GM18508 (cell line): Measurements from ENCODE around the gene NR3C2.

ENCODE experiments used
- ATAC-seq: cut with Tn5 transposase; IDR thresholded peaks from one replicate; pipeline ENCODE4 v1.9.1; 2021; ENCODE audit warnings: moderate number of reproducible peaks; ENCODE audit not compliant: insufficient read depth, unreplicated experiment

The NR3C2 gene

DNA sequence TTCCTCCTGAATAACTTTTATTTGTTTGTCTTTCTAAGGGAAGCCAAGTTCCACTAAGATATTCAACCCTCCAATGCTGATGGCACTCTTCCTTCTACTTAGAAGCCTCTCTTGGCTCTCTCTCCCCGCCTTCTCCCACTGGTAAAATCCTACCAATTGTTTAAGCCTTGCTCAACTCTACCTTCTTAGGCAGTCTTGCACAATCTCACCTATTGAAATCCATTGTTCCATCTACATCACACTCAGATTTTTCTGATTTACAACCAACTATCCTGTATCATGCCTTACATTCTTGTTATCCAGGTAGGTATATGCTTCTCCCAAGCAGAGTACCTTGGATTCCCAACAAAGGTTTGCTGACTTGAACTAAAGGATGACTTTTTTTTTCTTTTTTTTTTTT, 69.1 kb downstream of the NR3C2 start:
- ATAC-seq = no peak

DNA sequence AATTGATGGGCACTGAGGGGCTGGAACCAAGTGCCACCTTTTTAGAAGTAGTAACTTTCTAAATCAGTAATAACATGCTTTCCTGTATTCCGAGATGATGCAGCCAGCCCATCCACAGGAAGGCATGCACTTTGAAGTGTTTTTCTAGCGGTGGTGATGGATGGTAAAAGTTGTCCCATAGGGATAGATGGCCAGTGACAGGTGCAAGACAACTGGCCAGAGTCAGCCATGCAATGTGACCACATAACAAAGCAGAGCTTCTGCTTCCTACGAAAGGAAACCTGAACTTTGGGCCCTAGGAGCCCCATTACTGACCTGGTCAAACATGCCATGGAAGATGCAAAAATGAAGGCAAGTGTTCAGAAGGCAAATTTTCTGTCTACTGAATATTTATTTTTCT, 72.3 kb downstream of the NR3C2 start:
- ATAC-seq = no peak

DNA sequence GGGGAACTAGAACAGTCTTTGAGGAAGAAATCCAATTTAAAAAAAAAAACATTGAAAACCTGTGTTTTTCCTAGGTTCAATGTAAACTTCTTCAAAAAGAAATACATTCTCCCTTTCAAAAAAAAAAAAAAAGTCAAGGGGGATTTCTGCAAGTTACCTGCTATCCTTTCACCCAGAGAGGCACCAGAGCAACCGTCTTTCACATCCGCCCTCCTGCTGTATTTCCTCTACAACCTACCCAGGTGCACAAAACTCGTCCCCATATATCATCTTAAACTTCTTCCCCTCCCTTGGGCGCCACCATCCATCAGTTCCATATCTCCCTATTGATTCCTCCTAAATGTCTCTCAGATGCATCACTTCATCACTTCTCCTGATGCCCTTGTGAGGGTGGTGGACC, 74.5 kb downstream of the NR3C2 start:
- ATAC-seq = no peak

DNA sequence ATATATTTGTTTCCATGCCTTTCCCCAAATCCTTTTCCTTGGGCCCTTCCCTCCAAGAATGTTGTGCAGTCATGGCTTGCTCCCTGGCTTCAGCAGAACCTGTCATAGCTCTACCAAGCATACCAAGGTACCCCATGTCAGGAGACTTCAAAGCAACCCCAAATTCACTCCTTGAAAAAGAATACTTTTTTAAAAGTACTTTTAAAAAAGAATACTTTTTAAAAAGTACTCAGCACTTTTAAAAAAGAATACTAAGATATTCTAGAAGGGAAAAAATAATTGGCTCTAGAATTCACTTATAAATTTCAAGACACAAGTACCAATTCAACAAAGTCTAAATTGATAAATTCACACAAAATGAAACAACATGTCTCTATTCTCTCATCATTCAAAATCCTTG, 76.0 kb downstream of the NR3C2 start:
- ATAC-seq = no peak

DNA sequence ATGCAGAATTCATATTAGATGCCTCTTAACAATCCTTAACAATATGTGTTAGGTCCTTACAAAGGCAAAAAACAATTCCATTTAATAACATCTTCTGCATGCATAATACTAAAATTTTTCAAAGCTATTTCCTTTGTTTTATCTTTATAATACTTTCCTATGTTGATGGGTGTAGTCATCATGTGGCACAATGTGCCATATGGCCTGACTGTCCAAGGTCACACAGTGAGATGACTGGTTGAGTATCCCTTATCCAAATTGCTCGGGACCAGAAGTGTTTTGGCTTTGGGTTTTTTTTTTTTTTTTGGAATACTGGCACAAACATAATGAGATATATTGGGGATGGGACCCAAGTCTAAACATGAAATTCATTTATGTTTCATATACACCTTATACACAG, 77.7 kb downstream of the NR3C2 start:
- ATAC-seq = no peak

DNA sequence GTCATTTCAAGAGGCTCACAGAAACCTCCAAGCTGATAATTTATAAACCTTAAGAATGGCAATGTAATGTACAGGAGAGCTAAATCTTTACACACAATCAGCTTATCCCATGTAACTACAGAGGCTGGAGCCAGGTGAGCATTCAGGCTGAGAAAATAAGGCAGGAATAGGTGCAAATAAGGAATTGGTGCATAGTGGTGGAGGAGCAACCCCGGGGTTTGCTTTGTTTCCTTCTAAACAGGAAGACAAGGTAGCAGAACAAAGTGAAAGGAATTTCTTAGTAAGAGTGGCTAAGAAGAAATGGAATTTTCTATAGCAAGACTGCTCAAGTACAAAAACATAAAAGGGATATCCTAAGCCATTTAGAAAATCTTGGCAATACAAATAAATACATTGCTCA, 82.4 kb downstream of the NR3C2 start:
- no peak for ATAC-seq

DNA sequence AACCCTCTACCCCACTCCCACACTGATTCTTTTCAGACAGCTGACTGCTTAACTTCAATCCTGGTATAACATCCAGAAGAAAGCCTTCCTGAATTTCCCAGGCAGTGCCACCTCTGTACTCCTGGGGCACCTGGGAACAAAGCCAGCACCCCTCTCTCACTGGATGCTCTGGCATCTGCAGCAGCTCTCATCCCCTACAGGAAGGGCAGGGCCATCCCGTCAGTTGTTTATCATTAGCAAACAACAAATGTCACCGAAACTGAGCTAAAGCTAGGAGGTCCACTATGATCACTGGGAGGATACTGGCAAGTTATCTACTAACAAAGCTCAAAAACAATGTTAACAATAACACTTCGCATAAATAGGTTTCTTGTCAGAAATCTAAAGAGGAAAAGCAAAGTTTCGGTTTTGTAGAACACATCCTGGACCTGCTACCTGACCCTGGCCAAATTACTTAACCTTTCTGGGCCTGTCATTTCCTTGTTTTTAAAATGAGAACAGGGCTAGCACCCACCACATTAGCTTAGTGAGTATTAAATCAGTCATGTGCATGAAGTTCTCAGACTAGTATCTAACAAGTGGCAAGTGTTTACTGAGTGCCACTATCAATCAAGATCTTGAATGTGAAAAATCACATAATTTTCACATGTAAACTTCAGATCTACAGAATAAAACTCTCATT, 86.6 kb downstream of the NR3C2 start:
- no peak for ATAC-seq

DNA sequence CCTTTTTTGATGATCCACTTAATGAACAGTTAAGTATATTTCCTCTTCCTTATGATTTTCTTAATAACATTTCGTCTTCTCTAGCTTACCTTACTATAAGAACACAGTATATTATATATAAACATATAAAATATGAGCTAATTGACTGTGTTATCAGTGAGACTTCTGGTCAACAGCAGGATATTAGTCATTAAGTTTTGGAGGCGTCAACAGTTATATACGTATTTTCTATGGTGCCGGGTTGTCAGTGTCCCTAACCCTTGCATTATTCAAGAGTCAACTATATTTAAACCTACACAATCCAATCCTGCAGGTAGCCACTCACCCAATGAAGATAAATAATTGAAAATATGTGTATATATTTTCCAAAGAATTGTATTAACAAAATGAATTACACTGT, 88.0 kb downstream of the NR3C2 start:
- ATAC-seq = no peak

DNA sequence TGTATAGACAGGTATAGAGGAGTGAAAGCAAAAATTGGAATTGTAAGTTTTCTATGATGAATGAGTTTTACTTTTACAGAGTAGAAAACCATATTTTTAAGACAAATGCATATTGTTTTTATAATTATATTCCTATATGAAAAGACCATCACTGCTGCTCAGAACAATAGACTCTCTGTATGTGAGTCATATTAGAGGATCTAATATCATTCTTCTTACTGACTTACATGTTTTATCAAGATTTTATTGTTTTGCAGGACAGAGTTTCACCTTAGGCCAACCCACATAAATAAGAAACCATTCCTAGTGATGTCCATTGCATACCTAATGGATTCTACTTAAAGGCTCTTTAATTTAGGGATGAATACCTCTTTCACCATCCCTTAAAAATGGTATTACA, 88.6 kb downstream of the NR3C2 start:
- ATAC-seq = no peak

DNA sequence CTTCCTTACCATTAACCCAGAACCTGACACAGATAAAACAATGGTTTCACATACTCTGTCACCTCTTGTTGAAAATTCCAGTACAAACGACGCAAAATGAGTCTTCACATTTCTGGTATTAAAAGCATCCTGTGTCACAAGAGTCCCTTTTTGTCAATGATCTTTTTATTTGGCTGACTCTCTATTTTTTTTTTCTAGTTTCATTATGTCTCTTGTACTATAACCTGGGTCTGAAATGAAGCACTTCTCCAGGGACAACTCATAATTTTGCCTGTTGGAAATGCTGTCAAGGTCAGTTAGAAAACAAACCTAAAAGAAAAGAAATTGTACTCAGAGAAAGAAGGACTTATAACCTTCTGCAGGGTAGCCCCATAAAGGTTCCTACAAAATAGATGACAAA, 93.1 kb downstream of the NR3C2 start:
- ATAC-seq = no peak

DNA sequence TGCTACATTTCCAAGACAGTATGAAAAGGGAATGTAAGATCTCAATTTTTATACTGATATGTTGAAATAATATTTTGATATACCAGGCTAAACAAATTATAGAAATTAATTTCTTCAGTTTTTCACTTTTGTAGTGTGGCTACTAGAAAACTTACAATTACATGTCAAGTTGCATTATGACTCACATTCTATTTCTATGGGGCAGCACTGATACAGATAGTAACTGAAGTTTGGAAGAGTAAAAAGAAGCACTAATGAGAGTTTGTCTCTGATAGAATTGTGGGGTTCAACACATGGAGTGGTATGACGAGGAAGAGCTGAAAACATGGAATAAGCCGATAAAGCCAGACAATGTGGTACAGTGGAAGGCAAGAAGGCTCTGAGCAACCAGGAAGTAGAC, 95.6 kb downstream of the NR3C2 start:
- no peak for ATAC-seq

DNA sequence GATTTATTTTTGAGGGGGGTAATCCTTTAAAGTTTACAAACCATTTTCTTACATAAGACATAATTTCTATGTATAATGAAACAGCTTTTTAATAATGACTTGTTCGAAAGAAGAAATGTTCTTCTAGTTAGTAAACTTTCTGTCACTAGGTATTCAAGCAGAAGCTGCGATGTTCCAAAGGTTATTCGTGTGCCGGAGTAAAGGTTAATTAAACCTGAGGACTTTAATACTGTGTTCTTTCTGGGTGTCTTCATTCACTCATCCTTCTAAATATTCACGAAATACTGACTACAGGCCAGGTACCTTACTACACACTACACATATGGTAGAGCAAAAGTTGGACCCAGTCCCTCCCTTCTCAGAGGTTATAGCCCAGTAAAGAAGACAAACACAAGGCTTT, 96.7 kb downstream of the NR3C2 start:
- no peak for ATAC-seq

DNA sequence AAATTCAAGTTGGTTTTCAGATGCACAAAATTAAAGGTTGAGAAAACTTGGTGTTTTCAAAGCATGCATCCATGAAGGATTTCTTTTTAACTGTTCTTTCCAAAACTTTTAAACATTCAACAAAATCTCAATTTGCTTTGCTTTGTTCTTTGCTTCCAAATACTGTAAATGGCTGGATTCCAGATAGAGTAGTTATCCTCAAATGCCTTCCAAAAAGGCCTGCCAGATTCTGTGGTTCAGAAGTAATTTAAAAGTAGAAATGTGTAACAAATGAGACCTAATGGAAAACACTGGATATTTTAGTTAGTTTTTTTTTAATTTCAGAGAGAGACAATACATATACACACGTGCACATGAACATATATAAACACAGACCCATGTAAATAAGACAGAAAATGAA, 97.3 kb downstream of the NR3C2 start:
- ATAC-seq = no peak

DNA sequence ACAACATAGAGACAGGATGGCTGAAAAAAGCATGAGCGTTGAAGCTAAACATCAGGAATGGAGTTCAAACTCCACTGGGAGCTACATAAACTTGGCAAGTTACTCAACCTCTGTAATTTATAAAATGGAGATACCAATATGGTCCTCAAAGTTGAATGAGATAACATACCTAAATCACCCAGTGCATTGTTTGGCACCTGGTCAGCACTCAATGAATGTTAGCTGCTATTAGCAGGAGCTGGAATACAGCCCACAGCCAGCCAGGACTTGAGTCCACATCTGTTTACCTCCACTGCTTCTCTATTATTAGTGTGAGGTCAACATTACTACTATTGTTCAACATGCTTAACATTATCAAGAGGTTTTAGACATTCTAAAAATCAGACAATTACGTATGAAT, 97.9 kb downstream of the NR3C2 start:
- no peak for ATAC-seq

DNA sequence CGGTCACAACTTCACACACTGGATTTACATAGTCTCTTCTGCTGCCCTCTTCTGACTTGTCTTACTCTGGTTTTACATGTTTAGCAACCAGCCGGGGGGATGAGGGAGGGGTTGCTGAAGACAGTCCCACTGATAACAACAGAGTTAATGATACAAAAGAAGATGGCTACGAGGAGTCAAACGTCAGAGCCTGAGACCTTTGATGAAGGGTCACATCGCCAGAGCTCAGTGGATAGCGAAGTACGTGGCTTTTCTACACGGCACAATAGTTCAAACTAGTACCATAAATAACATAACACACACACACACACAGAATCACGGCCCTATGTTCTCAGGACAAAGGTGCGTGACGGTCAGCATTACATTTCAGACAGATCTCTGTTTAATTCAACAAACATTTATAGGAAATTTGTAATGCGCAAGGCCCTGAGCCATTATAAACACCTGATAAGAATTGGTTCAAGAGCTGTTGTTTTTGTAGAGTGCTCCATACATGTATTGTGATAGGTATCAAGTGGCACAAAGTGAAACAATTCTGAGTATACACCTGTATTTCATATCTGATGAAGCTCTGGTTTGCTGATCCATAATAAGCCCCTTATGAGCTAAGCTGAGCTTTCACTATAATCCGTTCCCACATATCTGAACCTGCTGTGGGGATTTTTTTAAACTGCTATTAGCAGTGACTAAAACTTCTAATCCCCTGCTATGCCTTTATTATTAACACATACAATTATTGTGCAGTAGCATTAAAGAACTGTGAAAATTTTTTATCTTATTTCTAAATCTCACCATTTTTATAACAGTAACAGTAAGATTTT, 100.0 kb downstream of the NR3C2 start:
- ATAC-seq = no peak

DNA sequence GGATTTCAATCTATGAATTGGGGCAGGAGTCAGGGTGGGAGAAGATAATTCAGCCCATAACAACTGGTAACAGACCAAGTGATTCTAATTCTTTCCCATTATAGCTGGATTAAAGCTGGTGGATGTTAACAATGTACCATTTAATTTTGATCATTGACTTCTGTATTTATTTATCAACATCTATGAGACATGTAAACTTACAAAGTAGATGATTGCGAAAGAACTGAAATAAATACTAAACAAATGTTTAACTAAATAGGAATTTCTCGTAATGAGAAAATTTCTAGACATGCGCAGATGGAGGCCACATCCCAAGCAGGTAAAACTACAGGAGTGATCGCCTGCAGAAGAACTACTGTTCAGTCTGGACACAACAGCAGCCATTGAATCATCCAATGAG, 107.1 kb downstream of the NR3C2 start:
- no peak for ATAC-seq

DNA sequence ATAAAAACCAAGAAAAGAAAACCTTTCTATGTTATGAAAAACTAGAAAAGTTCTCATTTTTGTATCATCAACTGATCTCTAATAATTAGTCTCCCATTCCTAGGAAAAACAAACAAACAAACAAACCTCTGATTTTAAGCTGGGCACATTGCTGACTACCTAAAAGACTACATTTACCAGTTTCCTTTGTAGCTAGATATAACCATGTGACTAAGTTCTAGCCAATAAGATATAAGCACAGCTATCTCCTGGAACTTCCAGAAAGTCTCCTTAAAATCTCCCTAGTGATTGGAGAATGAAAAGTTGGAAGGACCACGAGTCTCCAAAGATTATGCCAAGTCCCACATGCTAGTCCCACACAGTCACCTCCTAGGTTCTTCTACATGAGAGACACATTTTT, 108.9 kb downstream of the NR3C2 start:
- no peak for ATAC-seq

DNA sequence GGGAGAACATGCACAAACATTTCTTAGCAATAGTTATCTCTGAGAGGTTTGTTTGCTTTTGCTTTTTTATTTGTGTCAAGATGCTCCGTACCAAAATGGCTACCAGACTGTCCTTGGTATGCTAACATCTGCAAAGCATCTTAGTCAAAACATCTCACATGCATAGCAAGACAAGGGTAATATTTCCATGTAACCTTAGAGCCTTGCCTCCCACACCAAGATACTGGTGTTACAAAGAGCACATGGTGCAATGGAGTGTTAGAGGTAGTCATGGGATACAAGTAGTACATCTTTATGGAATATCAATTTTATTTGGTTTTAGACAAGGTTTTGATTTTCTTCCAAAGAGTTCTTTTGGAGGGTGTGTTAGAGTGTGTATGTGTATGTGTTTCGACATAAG, 109.7 kb downstream of the NR3C2 start:
- no peak for ATAC-seq

DNA sequence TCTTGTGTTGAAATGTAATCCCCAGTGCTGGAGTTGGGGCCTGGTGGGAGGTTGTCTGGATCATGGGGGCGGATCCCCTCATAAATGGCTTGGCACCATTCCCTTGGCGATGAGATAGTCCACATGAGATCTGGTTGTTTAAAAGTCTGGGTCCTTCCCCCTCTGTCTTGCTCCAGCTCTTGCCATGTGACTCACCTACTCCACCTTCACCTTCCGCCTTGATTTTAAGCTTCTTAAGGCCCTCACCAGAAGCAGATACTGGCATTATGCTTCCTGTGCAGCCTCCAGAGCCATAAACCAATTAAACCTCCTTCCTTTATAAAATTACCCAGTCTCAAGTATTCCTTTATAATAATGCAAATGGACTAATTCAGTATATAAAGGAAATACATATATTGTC, 111.5 kb downstream of the NR3C2 start:
- ATAC-seq = no peak

DNA sequence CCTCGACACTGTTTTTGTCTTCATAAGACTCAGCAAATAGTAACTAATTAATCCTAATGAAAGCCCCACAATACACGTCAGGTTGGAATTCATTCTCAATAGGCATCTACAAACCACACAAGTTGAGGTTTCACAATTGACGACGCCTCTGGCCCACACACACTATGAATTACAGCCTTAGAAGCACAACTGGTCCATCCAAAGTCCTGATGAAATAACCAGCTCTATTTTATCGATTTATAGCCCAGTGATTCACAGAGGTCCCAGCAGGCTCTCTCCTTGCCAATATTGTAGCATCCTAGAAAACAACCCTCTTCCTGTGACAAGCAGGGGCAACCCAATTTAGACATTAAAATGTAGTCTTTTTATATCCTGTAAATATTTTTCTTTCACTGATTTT, 112.1 kb downstream of the NR3C2 start:
- no peak for ATAC-seq

DNA sequence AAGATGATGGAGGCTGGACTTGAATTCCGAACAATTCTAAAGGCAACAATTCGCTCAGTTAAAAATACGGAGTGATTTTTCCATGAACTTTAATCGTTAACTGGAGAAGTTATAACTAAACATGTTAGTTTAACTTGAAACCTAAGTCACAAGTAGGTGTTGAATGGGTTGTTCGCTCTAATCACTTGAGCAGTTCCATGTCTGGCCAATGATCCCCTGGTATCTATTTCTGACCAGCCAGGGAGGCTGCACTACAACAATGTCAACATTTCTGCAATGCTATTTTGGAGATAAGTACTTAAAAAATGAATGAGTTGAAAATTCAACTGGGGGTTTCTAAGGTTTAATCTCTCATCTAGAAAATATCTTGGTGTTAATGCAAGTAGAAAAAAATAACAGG, 112.5 kb downstream of the NR3C2 start:
- no peak for ATAC-seq

DNA sequence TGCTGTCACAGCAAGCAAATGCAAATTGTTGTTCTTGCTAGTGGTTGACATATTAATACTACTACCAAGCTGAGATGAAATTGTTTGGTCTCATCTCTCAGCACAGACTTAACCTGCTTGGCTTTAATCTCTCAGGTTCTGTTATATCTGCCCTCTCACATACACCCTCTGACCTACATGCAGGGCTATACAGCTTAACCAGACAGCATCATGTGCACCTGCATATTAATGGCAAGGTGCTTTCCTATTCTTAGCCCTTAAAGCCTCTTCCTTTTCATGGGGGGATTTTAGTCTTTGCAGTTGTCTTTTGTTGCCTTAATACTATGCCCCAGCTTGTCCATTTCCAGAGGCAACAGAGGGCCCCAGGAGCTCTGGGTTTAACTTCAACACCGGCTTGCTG, 114.5 kb downstream of the NR3C2 start:
- no peak for ATAC-seq
